ENCODE results near the gene LYZL1. TPM values are rescaled to one million over a fixed set of nuclear protein-coding genes. Genes with fewer than 3 reads are reported as not detected.
"Not testable (repeated sequence)": the region's sequence is repeated elsewhere in the genome, so short reads cannot be mapped to it uniquely, and the experiment has no call there.

Gene LYZL1
- polyA plus RNA-seq, 1 experiment = not detected

DNA sequence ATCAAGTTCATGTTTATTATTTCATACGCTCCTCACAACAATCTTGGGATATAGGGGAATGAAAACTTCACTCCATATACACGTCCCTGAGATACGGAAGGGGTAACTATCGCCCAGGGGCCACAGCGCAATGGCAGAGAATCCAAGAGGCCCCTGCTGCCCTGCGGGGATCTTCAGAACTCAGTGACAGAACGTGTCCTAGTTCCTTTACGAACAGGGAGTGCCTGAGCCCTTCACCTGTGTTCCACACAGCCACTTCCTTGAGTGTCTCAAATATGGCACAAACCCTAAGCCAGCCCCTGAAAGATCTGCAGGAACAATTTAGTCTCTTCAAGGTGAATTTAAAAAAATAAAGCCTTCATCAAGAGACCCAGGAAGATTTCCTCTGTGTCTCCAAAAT is 25.9 kb downstream of the LYZL1 start:
- Histone ChIP-seq H3K36me3 (ENCODE audit: control insufficient read depth, insufficient read depth, low read length) (no peaks in the 10 kb centered on the region), H3K4me3 (ENCODE audit: low read depth, low read length) (no peak overlapping the region), H3K27me3 (ENCODE audit: control insufficient read depth, insufficient read depth, low read length) (no peaks in the 10 kb centered on the region)
- ChIA-PET CTCF (interaction anchor here (1.8 to 2.9 kb wide), 2 partner anchors 11 to 651 kb away, joined by 5 to 11 read pairs; no protein-coding TSS in a partner anchor), POLR2A (no interaction called here)
- DNase-seq (ENCODE audit: low read depth) = no peak
- TF ChIP-seq, protein P1, sequence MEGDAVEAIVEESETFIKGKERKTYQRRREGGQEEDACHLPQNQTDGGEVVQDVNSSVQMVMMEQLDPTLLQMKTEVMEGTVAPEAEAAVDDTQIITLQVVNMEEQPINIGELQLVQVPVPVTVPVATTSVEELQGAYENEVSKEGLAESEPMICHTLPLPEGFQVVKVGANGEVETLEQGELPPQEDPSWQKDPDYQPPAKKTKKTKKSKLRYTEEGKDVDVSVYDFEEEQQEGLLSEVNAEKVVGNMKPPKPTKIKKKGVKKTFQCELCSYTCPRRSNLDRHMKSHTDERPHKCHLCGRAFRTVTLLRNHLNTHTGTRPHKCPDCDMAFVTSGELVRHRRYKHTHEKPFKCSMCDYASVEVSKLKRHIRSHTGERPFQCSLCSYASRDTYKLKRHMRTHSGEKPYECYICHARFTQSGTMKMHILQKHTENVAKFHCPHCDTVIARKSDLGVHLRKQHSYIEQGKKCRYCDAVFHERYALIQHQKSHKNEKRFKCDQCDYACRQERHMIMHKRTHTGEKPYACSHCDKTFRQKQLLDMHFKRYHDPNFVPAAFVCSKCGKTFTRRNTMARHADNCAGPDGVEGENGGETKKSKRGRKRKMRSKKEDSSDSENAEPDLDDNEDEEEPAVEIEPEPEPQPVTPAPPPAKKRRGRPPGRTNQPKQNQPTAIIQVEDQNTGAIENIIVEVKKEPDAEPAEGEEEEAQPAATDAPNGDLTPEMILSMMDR (IDR thresholded peaks at IDR 0.05; ENCODE audit: insufficient read depth, low read depth, low read length) = no peak

DNA sequence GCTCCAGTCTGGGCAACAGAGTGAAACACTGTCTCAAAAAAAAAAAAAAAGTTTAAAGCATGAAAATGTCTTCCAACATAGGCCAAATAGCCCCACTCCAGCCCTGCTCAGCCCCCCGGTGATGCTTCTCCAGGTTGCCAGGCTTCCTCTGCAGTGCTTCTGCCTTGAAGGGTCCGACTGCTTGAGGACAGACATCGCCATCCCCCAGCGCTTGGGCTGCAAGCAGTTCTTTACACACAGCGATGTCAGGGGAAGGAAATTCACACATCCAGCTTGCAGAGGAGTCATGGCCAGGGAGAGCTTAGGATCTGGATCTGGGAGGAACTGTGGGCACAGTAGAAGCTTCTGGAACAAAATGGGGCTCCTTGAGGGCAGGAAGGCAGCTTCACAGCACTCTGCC is 26.9 kb downstream of the LYZL1 start:
- ChIA-PET CTCF (interaction anchor here (1.0 to 2.6 kb wide), 3 partner anchors 10 to 652 kb away, joined by 5 to 10 read pairs (median 6); no protein-coding TSS in a partner anchor), POLR2A (no interaction called here)
- Histone ChIP-seq H3K36me3 (ENCODE audit: control insufficient read depth, insufficient read depth, low read length) (no peaks in the 10 kb centered on the region), H3K4me3 (ENCODE audit: low read depth, low read length) (no peak overlapping the region), H3K27me3 (ENCODE audit: control insufficient read depth, insufficient read depth, low read length) (peaks cover 2% of the 10 kb centered on the region; the same call in 1 of the 2 replicates)
- DNase-seq (ENCODE audit: low read depth) = no peak
- TF ChIP-seq, protein P1 (IDR thresholded peaks at IDR 0.05; ENCODE audit: insufficient read depth, low read depth, low read length) = no peak

DNA sequence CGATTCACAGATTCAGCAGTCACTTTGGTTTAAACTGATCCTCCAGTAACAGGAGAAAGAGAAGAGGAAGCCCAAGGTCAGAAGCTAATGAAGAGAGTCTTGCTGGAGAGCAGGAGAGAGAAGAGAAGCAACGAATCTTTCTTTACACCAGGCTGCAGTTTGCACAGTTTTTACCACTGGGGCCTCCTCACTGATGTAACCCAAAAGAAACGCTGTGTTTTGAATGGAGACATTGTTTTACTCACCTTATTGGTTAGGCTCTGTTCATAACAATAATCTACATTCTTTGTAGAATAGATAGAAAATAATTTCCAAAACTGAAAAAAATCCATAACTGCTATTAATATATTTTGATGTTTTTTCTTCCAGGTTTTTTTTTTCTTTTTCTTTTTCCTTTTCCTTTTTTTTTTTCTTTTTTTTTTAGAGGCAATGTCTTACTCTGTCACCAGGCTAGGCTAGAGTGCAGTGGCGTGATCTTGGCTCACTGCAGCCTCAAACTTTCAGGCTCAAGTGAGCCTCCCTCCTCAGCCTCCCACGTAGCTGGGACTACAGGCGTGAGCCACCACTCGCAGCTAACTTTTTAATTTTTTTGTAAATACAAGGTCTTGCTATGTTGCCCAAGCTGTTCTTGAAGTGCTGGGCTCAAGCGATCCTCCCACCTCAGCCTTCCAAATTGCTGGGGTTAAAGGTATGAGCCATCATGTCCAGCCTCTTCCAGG is 27.6 kb downstream of the LYZL1 start:
- Histone ChIP-seq H3K27me3 (ENCODE audit: control insufficient read depth, insufficient read depth, low read length) (peaks cover 3% of the 10 kb centered on the region; the same call in 1 of the 2 replicates), H3K4me3 (ENCODE audit: low read depth, low read length) (no peak overlapping the region), H3K36me3 (ENCODE audit: control insufficient read depth, insufficient read depth, low read length) (no peaks in the 10 kb centered on the region)
- DNase-seq (ENCODE audit: low read depth) = no peak
- TF ChIP-seq, protein P1 (IDR thresholded peaks at IDR 0.05; ENCODE audit: insufficient read depth, low read depth, low read length) = no peak
- POLR2A ChIA-PET = no interaction called here
- CTCF ChIA-PET = interaction anchor here (1.0 to 2.6 kb wide), 3 partner anchors 11 to 652 kb away, joined by 4 to 10 read pairs (median 6); no protein-coding TSS in a partner anchor

DNA sequence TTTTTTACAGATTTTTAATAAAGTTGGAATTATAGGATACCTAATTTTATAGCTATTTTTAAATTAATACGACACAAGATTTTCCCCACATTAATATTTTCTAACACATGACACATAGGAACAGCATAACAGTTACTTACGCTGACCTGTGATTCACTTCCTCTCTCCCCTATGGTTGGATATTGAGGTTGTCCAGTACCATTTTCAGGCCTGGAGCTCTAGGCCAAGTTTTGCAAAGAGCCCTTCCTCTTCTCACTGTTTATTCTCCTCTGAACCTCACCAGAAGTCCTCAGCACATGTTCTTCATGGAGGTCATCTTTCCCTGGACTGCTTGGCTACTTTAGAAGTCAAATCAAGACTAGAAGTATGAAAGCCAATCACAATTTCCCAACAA is 28.2 kb downstream of the LYZL1 start:
- ChIA-PET POLR2A (no interaction called here), CTCF (interaction anchor here (1.2 to 2.6 kb wide), 2 partner anchors 13 to 653 kb away, joined by 4 to 10 read pairs; no protein-coding TSS in a partner anchor)
- Histone ChIP-seq H3K27me3 (ENCODE audit: control insufficient read depth, insufficient read depth, low read length) (peaks cover 3% of the 10 kb centered on the region; the same call in 1 of the 2 replicates), H3K4me3 (ENCODE audit: low read depth, low read length) (no peak overlapping the region), H3K36me3 (ENCODE audit: control insufficient read depth, insufficient read depth, low read length) (no peaks in the 10 kb centered on the region)
- DNase-seq (ENCODE audit: low read depth) = no peak
- TF ChIP-seq, protein P1 (IDR thresholded peaks at IDR 0.05; ENCODE audit: insufficient read depth, low read depth, low read length) = no peak

DNA sequence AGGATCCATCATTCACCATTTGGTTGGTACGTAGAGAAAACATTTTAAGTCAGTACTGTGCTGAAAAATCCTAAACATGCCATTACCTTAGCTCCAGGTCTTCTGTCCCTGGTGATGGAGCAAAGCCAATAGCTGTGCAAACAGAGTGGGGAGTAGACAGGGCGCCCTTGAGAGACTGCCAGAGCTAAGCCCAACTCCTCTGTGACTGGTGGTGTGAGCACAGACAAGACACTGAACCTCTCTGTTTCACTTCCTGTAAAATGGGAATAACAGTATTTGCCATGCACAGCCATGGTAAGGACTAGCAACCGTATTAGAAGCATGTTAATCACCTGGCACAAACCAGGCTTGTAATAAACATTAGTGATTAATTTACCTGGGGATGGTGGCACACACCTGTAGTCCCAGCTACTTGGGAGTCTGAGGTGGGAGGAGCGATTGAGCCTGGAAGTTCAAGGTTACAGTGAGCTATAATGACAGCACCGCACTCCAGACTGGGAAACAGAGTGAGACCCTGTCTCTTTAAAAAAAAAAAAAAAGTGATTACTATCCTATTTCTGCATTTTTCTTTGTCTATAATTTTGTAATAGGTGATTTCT is 28.7 kb downstream of the LYZL1 start:
- Histone ChIP-seq H3K4me3 (ENCODE audit: low read depth, low read length) (no peak overlapping the region), H3K36me3 (ENCODE audit: control insufficient read depth, insufficient read depth, low read length) (no peaks in the 10 kb centered on the region), H3K27me3 (ENCODE audit: control insufficient read depth, insufficient read depth, low read length) (peaks cover 3% of the 10 kb centered on the region; the same call in 1 of the 2 replicates)
- ChIA-PET POLR2A (no interaction called here), CTCF (interaction anchor here (1.2 to 2.6 kb wide), 2 partner anchors 13 to 653 kb away, joined by 4 to 10 read pairs; no protein-coding TSS in a partner anchor)
- TF ChIP-seq, protein P1 (IDR thresholded peaks at IDR 0.05; ENCODE audit: insufficient read depth, low read depth, low read length) = no peak
- no peak for DNase-seq (ENCODE audit: low read depth)

DNA sequence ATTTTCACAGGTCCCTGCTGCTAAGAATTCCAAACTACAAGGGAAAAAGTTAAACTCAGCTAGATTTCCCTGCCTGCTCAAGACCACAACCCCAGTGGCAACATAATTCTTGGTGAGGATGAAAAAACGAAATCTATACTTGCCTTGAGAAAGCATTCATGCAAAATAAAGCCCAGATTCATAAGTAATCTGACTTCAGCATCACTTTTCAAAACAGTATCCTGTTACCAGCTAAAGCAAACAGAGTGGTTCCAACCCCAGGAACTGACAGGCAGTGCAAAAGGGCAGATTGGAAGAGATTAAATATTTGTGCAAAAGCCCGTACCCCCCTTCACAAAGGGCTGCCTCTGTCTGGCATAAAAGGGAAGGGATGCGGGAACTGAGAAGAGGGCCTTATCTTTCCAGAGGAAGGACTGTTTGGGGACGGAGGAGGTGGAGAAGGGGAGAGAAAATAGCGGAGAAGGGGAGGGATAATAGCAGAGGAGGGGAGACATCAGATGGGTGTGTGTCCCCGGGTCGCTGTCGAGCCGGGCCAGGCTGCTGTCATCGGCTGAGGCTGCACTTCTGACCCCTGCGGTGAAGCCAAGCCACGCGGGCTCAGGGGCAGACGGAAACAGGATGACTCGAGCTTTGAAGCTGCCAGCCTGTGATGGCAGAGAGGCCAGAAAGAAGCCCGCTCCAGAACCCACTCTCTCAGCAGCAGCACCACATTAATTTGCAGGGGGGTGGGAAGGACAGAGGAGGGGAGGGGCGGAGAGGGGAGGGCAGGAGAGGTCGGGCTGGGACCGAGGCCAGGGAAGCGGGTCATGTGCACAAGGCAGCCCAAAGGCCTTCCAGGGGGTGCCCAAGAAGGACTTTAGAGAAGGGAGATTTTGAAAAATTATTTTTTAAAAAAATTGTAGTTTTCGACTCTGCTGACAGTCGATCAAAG is 29.5 kb downstream of the LYZL1 start:
- H3K27me3 ChIP-seq (ENCODE audit: control insufficient read depth, insufficient read depth, low read length); POLR2A ChIA-PET; H3K4me3 ChIP-seq (ENCODE audit: low read depth, low read length); H3K36me3 ChIP-seq (ENCODE audit: control insufficient read depth, insufficient read depth, low read length); DNase-seq (ENCODE audit: low read depth): not testable (repeated sequence)
- CTCF ChIA-PET = interaction anchor here (1.5 to 2.6 kb wide), 2 partner anchors 14 to 686 kb away, joined by 3 to 10 read pairs; no protein-coding TSS in a partner anchor

Measured in BJ (cell line).